ENCODE results near the gene DNAH17. TPM values are rescaled to one million over a fixed set of nuclear protein-coding genes. Genes with fewer than 3 reads are reported as not detected.

Gene DNAH17
- total and polyA plus RNA-seq, 2 of the 8 experiments (the other 6 are each of a cell fraction or from before 2014, with no cell fraction given) = 0.14 to 0.67 TPM

DNA sequence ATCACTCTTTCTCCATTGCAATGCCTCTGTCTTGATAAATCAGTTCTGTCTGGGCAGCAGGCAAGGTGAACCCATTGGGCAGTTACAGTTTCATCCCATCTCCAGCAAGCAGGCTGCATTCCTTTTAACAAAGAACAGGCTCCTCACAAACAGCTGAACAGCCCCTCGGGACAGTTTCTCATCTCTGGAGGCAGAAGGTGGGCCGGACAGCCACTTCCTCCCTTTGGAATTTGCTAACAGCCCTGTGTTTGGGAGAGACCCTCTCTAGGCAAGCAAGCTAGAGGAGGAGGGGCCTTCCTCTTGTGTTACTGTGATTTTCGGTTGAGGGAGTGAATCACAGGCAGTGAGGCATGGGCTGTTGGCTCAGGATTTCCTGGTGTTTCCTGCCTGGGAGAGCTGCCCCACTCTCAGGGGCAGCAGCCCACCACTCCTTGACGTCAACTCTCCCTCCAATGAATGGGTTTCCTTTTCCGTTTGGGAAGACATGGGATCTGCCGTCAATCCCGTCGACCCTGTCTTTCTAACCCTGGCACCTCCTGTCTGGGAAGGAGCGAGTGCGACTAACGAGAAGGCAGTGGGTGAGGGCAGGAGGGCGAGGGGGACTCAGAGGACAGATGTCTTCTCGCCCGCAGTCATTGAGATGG lies 202.4 kb downstream of the DNAH17 start (continued):
- 0 out of 4 replicates have a peak, but pooled peaks of 1 of the 2 experiments have one; percentile 1 for TF ChIP-seq RAD21 (IDR thresholded peaks at IDR 0.05 in 1 of 2, conservative IDR thresholded peaks at IDR 0.05 in 1 of 2; ENCODE audit: low read depth in 2 of 2, low read length in 2 of 2)
- TF ChIP-seq TAF1 (IDR thresholded peaks at IDR 0.05; ENCODE audit: low read depth, low read length) = peak; percentile 56; the same call in 1 of the 2 replicates
- TF ChIP-seq SIN3A (conservative IDR thresholded peaks at IDR 0.05 in 1 of 2, IDR thresholded peaks at IDR 0.05 in 1 of 2; ENCODE audit: low read depth in 1 of 2, low read length in 2 of 2) = peak in 1 of 2 experiments; percentile 62; a peak in 2 of 4 replicates
- TF ChIP-seq CREB1 (IDR thresholded peaks at IDR 0.05) = no peak; the same call in 1 of the 2 replicates
- TF ChIP-seq POLR2A (IDR thresholded peaks at IDR 0.05; ENCODE audit: control extremely low read depth in 1 of 2, low read depth in 2 of 2, low read length in 2 of 2) = peak; percentile 34 to 68; a peak in 2 of 3 replicates
- TF ChIP-seq ASH2L (IDR thresholded peaks at IDR 0.05; ENCODE audit: low read length) = peak; percentile 44
- TF ChIP-seq, protein P1, sequence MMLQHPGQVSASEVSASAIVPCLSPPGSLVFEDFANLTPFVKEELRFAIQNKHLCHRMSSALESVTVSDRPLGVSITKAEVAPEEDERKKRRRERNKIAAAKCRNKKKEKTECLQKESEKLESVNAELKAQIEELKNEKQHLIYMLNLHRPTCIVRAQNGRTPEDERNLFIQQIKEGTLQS (IDR thresholded peaks at IDR 0.05; ENCODE audit: insufficient read depth, low read depth, low read length) = no peak
- 0 out of 2 replicates have a peak, but pooled peaks have one; percentile 52 for TF ChIP-seq TCF12 (IDR thresholded peaks at IDR 0.05; ENCODE audit: low read depth, low read length)
- no peak; the same call in 1 of the 2 replicates for TF ChIP-seq POLR2AphosphoS5 (IDR thresholded peaks at IDR 0.05; ENCODE audit: low read depth, low read length)
